Large intestine (tissue), 3 donors: ENCODE results near the gene TGM2. TPM values are rescaled to one million over a fixed set of nuclear protein-coding genes. Genes with fewer than 3 reads are reported as not detected.

ENCODE experiments used
- DNase-seq, 2 donors: peaks; one replicate each; pipeline versions ENCODE4 v3.0.0 to v3.0.0-alpha.2; 2013
- H3K27ac ChIP-seq: one replicate; pipeline ENCODE4 v1.5.1; 2013; ENCODE audit warnings: low read length
- H3K27me3 ChIP-seq: 2 replicates; pipeline ENCODE4 v1.6.1; 2013; ENCODE audit warnings: low read length; ENCODE audit not compliant: control insufficient read depth, insufficient read depth
- H3K36me3 ChIP-seq: 2 replicates; pipeline ENCODE4 v1.6.1; 2013; ENCODE audit warnings: low read length; ENCODE audit not compliant: control insufficient read depth, insufficient read depth
- H3K4me1 ChIP-seq: one replicate; pipeline ENCODE4 v1.6.1; 2013; ENCODE audit warnings: low read length; ENCODE audit not compliant: control insufficient read depth, insufficient read depth
- H3K4me3 ChIP-seq: one replicate; pipeline ENCODE4 v1.5.1; 2013; ENCODE audit warnings: low read length
- H3K9me3 ChIP-seq: one replicate; pipeline ENCODE4 v1.6.1; 2013; ENCODE audit warnings: mild to moderate bottlenecking, low read depth, low read length, moderate library complexity; ENCODE audit not compliant: control insufficient read depth
- WGBS: methylation state at CpG from one replicate; pipeline ENCODE4 v1.1.5; 2013; ENCODE audit warnings: low lambda C conversion rate; ENCODE audit not compliant: insufficient coverage; 5-methylcytosine and 5-hydroxymethylcytosine counted together
- polyA plus RNA-seq: library from polyadenylated mRNA; unstranded; fragments of 120-200 nt; gene quantifications from one replicate; pipeline ENCODE4 v1.2.1, GENCODE V29; 2013

The TGM2 gene
- polyA plus RNA-seq, 1 donor: 334 TPM

GRCh38 chr20:38178581-38178980 is 13.5 kb upstream of the TGM2 start:
- no peaks in the 10 kb centered on the region for H3K9me3 ChIP-seq
- H3K27me3 ChIP-seq: peaks cover 2% of the 10 kb centered on the region
- H3K27ac ChIP-seq: no peak overlapping the region
- H3K36me3 ChIP-seq: no peaks in the 10 kb centered on the region
- DNase-seq: no peak
- no peak overlapping the region for H3K4me3 ChIP-seq
- no CpG with 5 or more reads among the region's 4 CpGs for WGBS
- peaks cover 1% of the 10 kb centered on the region for H3K4me1 ChIP-seq

GRCh38 chr20:38178065-38178491 is 13.0 kb upstream of the TGM2 start:
- H3K9me3 ChIP-seq: no peaks in the 10 kb centered on the region
- WGBS: no CpG with 5 or more reads among the region's 8 CpGs
- H3K4me3 ChIP-seq: no peak overlapping the region
- no peak overlapping the region for H3K27ac ChIP-seq
- H3K36me3 ChIP-seq: no peaks in the 10 kb centered on the region
- H3K27me3 ChIP-seq: peaks cover 2% of the 10 kb centered on the region
- DNase-seq: no peak
- H3K4me1 ChIP-seq: peaks cover 6% of the 10 kb centered on the region

GRCh38 chr20:38177201-38177600 is 12.1 kb upstream of the TGM2 start:
- H3K27me3 ChIP-seq: no peaks in the 10 kb centered on the region
- no peak overlapping the region for H3K4me3 ChIP-seq
- no peak overlapping the region for H3K27ac ChIP-seq
- no CpG with 5 or more reads among the region's 9 CpGs for WGBS
- no peaks in the 10 kb centered on the region for H3K36me3 ChIP-seq
- no peak for DNase-seq
- H3K9me3 ChIP-seq: no peaks in the 10 kb centered on the region
- H3K4me1 ChIP-seq: peaks cover 6% of the 10 kb centered on the region

- Histone ChIP-seq H3K36me3 (no peaks in the 10 kb centered on the region), H3K4me1 (peaks cover 6% of the 10 kb centered on the region), H3K27ac (no peak overlapping the region), H3K9me3 (no peaks in the 10 kb centered on the region), H3K4me3 (no peak overlapping the region), H3K27me3 (no peaks in the 10 kb centered on the region)
- no peak for DNase-seq
- WGBS: 80% methylated on average over 1 of the region's 16 CpGs
These were observed 10.5 kb upstream of the TGM2 start for GRCh38 chr20:38175304-38176180.

DNA sequence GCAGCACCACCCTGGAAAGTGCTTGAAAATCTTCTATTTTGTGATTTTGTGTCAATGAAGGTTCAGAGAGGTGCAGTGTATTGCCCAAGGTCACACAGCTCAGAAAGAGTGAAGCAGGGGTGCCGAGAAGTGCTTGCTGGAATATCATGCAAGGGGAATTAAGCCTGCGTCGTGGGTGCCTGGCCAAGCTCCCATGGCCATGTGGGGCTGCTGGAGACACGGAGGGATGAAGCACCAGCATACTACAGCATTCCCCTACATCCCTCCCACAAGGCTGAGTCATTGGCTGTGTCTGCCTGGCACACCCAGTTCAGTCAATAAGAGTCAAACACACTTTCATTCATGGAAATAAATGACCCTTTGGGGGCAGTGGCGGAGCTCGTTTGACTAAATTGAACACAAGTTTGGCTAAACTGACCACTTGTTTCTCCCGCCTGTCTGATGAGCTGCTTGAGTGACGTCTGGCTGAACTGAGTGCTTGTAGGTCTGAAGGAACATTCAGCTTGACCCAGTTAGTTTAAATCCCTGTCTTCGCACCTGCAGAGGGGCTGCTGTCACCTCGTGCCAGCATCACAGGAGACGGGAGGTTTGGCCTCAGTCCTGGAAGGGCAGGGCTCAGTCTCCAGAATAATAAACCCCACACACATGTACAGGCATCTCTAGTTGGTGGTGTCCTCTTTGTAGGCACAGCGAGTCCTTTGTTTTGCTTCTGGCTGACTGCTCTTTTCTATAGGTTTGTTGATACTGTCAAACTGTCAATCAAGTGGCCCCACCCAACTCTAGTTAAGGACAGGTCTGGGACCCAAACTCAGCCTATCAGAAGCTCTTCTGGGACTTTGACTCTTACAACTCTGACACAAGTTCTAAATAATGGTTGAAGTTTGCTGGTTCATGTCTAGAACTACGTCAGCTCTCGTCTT is 8.4 kb upstream of the TGM2 start:
- no peak overlapping the region for H3K4me3 ChIP-seq
- H3K27me3 ChIP-seq: no peaks in the 10 kb centered on the region
- no peak overlapping the region for H3K27ac ChIP-seq
- WGBS: no CpG with 5 or more reads among the region's 14 CpGs
- peaks cover 12% of the 10 kb centered on the region for H3K4me1 ChIP-seq
- no peaks in the 10 kb centered on the region for H3K36me3 ChIP-seq
- DNase-seq: no peak
- no peaks in the 10 kb centered on the region for H3K9me3 ChIP-seq

- H3K9me3 ChIP-seq: no peaks in the 10 kb centered on the region
- no peak overlapping the region for H3K27ac ChIP-seq
- no peak for DNase-seq
- H3K36me3 ChIP-seq: no peaks in the 10 kb centered on the region
- H3K4me3 ChIP-seq: no peak overlapping the region
- 67% methylated on average over 2 of the region's 4 CpGs for WGBS
- peaks cover 22% of the 10 kb centered on the region for H3K4me1 ChIP-seq
- H3K27me3 ChIP-seq: no peaks in the 10 kb centered on the region
These were observed 7.3 kb upstream of the TGM2 start for GRCh38 chr20:38172408-38172807.

GRCh38 chr20:38171675-38172043 is 6.6 kb upstream of the TGM2 start:
- H3K27ac ChIP-seq: no peak overlapping the region

DNA sequence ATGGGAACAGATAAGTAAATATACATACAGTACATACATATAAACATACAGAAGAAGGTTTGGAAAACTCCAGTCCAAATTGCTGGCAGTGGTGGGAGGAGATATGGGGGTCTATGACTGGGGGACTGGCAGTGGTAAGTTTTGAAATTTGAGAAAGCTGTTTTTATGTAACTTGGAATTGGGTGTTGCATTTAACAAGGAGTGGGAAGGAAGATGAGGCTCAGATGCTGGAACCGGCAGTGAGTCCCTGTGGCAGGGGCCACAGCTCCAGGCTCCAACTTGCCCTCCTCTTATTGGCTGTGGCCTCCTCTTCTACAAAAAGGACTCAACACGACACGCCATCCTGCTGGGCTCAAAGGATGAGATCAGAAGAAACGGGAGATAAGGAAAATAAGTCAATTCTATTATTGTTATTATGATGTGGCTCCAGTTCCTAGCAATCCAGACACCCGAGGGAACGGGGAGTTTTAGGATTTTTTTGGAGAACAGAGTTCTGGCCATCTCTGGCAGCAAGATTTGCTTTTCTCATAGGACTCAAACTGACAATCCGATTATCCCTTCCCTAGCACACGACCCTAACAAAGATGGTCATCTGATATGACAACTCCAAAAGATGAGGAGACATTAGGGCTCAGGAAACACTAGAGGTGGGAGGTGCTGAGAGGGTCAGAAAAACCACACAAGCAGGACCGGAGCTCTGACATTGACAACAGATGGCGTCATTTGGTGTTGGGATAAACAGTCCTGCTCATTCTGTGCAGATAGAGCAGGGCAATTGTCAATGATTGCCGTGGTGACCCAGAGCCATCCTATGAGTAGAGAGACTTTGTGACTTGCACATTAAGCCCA is 6.0 kb upstream of the TGM2 start:
- Histone ChIP-seq H3K27me3 (no peaks in the 10 kb centered on the region), H3K27ac (peak overlapping the region; percentile 22), H3K9me3 (no peaks in the 10 kb centered on the region), H3K4me1 (peaks cover 23% of the 10 kb centered on the region), H3K36me3 (no peaks in the 10 kb centered on the region), H3K4me3 (no peak overlapping the region)
- DNase-seq: peak in 1 of 2 donors; percentile 29
- whole genome bisulfite sequencing: no CpG with 5 or more reads among the region's 11 CpGs

More at GRCh38 chr20:38171675-38172043, 6.6 kb upstream of the TGM2 start:
- H3K36me3 ChIP-seq: no peaks in the 10 kb centered on the region
- no peaks in the 10 kb centered on the region for H3K27me3 ChIP-seq
- DNase-seq: no peak
- peaks cover 23% of the 10 kb centered on the region for H3K4me1 ChIP-seq
- WGBS: 60% methylated on average over 1 of the region's 4 CpGs
- no peak overlapping the region for H3K4me3 ChIP-seq
- H3K9me3 ChIP-seq: no peaks in the 10 kb centered on the region

- Histone ChIP-seq H3K9me3 (no peaks in the 10 kb centered on the region), H3K36me3 (no peaks in the 10 kb centered on the region), H3K27me3 (no peaks in the 10 kb centered on the region), H3K4me3 (no peak overlapping the region), H3K4me1 (peaks cover 29% of the 10 kb centered on the region), H3K27ac (no peak overlapping the region)
- DNase-seq: no peak
- no CpG with 5 or more reads among the region's 8 CpGs for WGBS
These were observed 5.3 kb upstream of the TGM2 start for GRCh38 chr20:38170219-38170825.
